B cell (primary cell): ENCODE data around the gene ATP2A1. TPM values are rescaled to one million over a fixed set of nuclear protein-coding genes. Genes with fewer than 3 reads are reported as not detected.

ENCODE experiments used
- ATAC-seq: fragments of 200-7000 bp; cut with Tn5 transposase; one replicate; pipeline ENCODE4 v1.10.0; 2021; ENCODE audit warnings: low read depth, mild to moderate bottlenecking, moderate number of reproducible peaks, moderate library complexity
- CTCF ChIA-PET: fragments of 350-600 bp; sonication (Branson Sonifier 250); formaldehyde crosslinking; loops from one replicate; lab custom pipeline; 2021; ENCODE audit warnings: antibody characterized with exemption, inconsistent platforms; lab: Charles Lee
- POLR2A ChIA-PET: fragments of 350-600 bp; sonication (Branson Sonifier 250); formaldehyde crosslinking; loops from one replicate; lab custom pipeline; 2021; ENCODE audit warnings: antibody characterized with exemption; lab: Charles Lee
- DNase-seq: peaks from one replicate; pipeline ENCODE4 v3.0.0; 2013
- H2AFZ ChIP-seq: 2 replicates; pipeline ENCODE4 v1.6.1; 2012; ENCODE audit warnings: mild to moderate bottlenecking, low read depth, low read length; ENCODE audit not compliant: insufficient read depth, poor library complexity, severe bottlenecking
- H3K27ac ChIP-seq, 2 donors: 1 replicate in 1 of 2; 2 replicates in 1 of 2; pipeline ENCODE4 v1.5.1; 2012 to 2013; ENCODE audit warnings: low read length in 2 of 2, mild to moderate bottlenecking in 2 of 2, moderate library complexity in 1 of 2
- H3K27me3 ChIP-seq, 4 experiments: fragments of 200-600 bp in 1 of 4; sonication (generic) in 1 of 4; replicated peaks in 1 of 4; 1 replicate in 2 of 4; 2 replicates in 2 of 4; pipeline versions ENCODE4 v1.6.1 to v1.7.0; 2013 to 2016; ENCODE audit warnings: low read length in 3 of 4, mild to moderate bottlenecking in 2 of 4, mixed read lengths in 1 of 4, moderate library complexity in 1 of 4; ENCODE audit not compliant: insufficient read depth in 4 of 4, control insufficient read depth in 3 of 4; ENCODE audit errors: control extremely low read depth in 1 of 4
- H3K36me3 ChIP-seq, 2 experiments: replicated peaks in 1 of 2; 1 replicate in 1 of 2; 2 replicates in 1 of 2; pipeline versions ENCODE4 v1.6.1 to v1.7.1; 2013; ENCODE audit warnings: low read length in 1 of 2; ENCODE audit not compliant: insufficient read depth in 2 of 2, control insufficient read depth in 1 of 2; ENCODE audit errors: control extremely low read depth in 1 of 2, extremely low read depth in 1 of 2
- H3K4me1 ChIP-seq, 2 donors: fragments of 200-600 bp in 1 of 2; sonication (generic) in 1 of 2; 1 replicate in 1 of 2; 2 replicates in 1 of 2; pipeline versions ENCODE4 v1.5.1 to v1.6.1; 2013 to 2017; ENCODE audit warnings: low read length in 2 of 2; ENCODE audit not compliant: control insufficient read depth in 2 of 2, insufficient read depth in 2 of 2
- H3K4me2 ChIP-seq: replicated peaks from 2 replicates; pipeline ENCODE3; 2012; ENCODE audit warnings: mild to moderate bottlenecking, low read depth, low read length; ENCODE audit not compliant: poor library complexity, severe bottlenecking
- H3K4me3 ChIP-seq, 5 experiments: fragments of 200-600 bp in 1 of 5; sonication (generic) in 1 of 5; 1 replicate in 3 of 5; 2 replicates in 2 of 5; pipeline versions ENCODE4 v1.5.1 to v1.7.0; 2011 to 2016; ENCODE audit warnings: low read length in 4 of 5, mild to moderate bottlenecking in 4 of 5, low read depth in 2 of 5, control low read depth in 1 of 5, moderate library complexity in 1 of 5; ENCODE audit not compliant: insufficient read depth in 1 of 5; ENCODE audit errors: control extremely low read depth in 1 of 5, extremely low read depth in 1 of 5
- H3K79me2 ChIP-seq: fragments of 200-600 bp; sonication (generic); one replicate; pipeline ENCODE4 v1.6.0; 2016; ENCODE audit warnings: low read length; ENCODE audit not compliant: control insufficient read depth, insufficient read depth
- H3K9ac ChIP-seq: fragments of 200-600 bp; sonication (generic); 2 replicates; pipeline ENCODE4 v1.6.1; 2017; ENCODE audit warnings: mild to moderate bottlenecking, low read length, moderate library complexity
- H3K9me3 ChIP-seq, 3 donors: one replicate each; pipeline versions ENCODE4 v1.6.1 to v1.7.1; 2013; ENCODE audit warnings: low read length in 2 of 3; ENCODE audit not compliant: control insufficient read depth in 2 of 3, insufficient read depth in 1 of 3; ENCODE audit errors: control extremely low read depth in 1 of 3
- H4K20me1 ChIP-seq: 2 replicates; pipeline ENCODE4 v1.6.0; 2012; ENCODE audit warnings: mild to moderate bottlenecking, low read length; ENCODE audit not compliant: insufficient read depth, control insufficient read depth, poor library complexity, severe bottlenecking
- H3K27ac Mint-ChIP-seq: one replicate; pipeline ENCODE4 v1.8.0; 2021; ENCODE audit warnings: mixed read lengths
- H3K27me3 Mint-ChIP-seq: one replicate; pipeline ENCODE4 v1.8.0; 2021; ENCODE audit warnings: mixed read lengths
- H3K4me1 Mint-ChIP-seq: one replicate; pipeline ENCODE4 v1.8.0; 2021; ENCODE audit warnings: mixed read lengths
- H3K4me3 Mint-ChIP-seq: one replicate; pipeline ENCODE4 v1.8.0; 2021; ENCODE audit warnings: mixed read lengths
- H3K9me3 Mint-ChIP-seq: one replicate; pipeline ENCODE4 v1.8.0; 2022; ENCODE audit warnings: mixed read lengths; ENCODE audit not compliant: insufficient read depth
- CTCF ChIP-seq: fragments of 200-600 bp; IDR thresholded peaks from one replicate; pipeline ENCODE4 v1.8.0; 2022; ENCODE audit warnings: antibody characterized with exemption, mild to moderate bottlenecking
- EZH2 ChIP-seq: IDR thresholded peaks from 2 replicates; pipeline ENCODE4 v1.6.1; 2012; ENCODE audit warnings: borderline replicate concordance, low read depth, mild to moderate bottlenecking, moderate library complexity, low read length; ENCODE audit not compliant: insufficient read depth, poor library complexity, severe bottlenecking
- WGBS: methylation state at CpG from one replicate; pipeline ENCODE4 v1.1.5; 2013; ENCODE audit warnings: missing lambda C conversion rate; ENCODE audit not compliant: insufficient coverage; 5-methylcytosine and 5-hydroxymethylcytosine counted together
- intact Hi-C: fragments of 100-400 bp; cut with micrococcal nuclease; formaldehyde crosslinking; loops from one replicate; pipeline ENCODE4 v1.10.0; 2022
- polyA plus RNA-seq: library from polyadenylated mRNA; depleted of rRNA; stranded (reverse); fragments of >200 nt; gene quantifications from 2 replicates; pipeline ENCODE4 v1.2.3, GENCODE V29; 2012
- total RNA-seq, 2 donors: library from RNA; stranded (reverse); fragments of 120-200 nt in 1 of 2; gene quantifications; 1 replicate in 1 of 2; 2 replicates in 1 of 2; pipeline versions ENCODE4 v1.2.3 to v1.2.4, GENCODE V29; 2013 to 2022

Gene ATP2A1
- total and polyA plus RNA-seq, 2 donors (not counting 1 experiment from before 2014, with no cell fraction given), result 0.31 to 0.84 TPM

GRCh38 chr16:28875134-28876018 is 2.9 kb upstream of the ATP2A1 start:
- Histone ChIP-seq H2AFZ (no peak overlapping the region), H3K79me2 (no peaks in the 10 kb centered on the region), H3K36me3 (peaks cover 0 to 18% of the 10 kb centered on the region in 2 experiments), H3K4me2 (no peak overlapping the region), H3K27me3 (peaks cover 0 to 3% (median 0%) of the 10 kb centered on the region in 4 experiments), H3K9ac (no peak overlapping the region), H3K4me3 (no peak overlapping the region), H4K20me1 (peaks cover 10% of the 10 kb centered on the region), H3K4me1 (peaks cover 10 to 13% of the 10 kb centered on the region in 2 donors), H3K27ac (no peak overlapping the region), H3K9me3 (no peaks in the 10 kb centered on the region)
- intact Hi-C loops, result no loop called here
- TF ChIP-seq EZH2 (no peak), CTCF (no peak)
- no peak overlapping the region for H3K4me3 Mint-ChIP-seq
- H3K9me3 Mint-ChIP-seq, result no peaks in the 10 kb centered on the region
- ChIA-PET POLR2A (interaction anchor here (0.6 kb wide), 1 partner anchor 19 kb away, joined by 6 read pairs; no protein-coding TSS in a partner anchor), CTCF (interaction anchor here (0.7 to 5.1 kb wide), 7 partner anchors 11 to 73 kb away, joined by 3 to 83 read pairs (median 4); partner anchors contain the start of gene SH2B1)
- ATAC-seq (no peak), DNase-seq (no peak)
- H3K27me3 Mint-ChIP-seq, result no peaks in the 10 kb centered on the region
- H3K4me1 Mint-ChIP-seq, result peaks cover 8% of the 10 kb centered on the region
- 94% methylated on average over 10 of the region's 13 CpGs for WGBS
- H3K27ac Mint-ChIP-seq, result no peak overlapping the region
